Ishikawa (cell line): Measurements from ENCODE around the gene CEP104.

ENCODE experiments used
- CEBPB ChIP-seq: IDR thresholded peaks from 2 replicates; pipeline ENCODE4 v1.6.1; 2012
- EGR1 ChIP-seq: IDR thresholded peaks from 2 replicates; pipeline ENCODE4 v1.6.1; 2012
- EP300 ChIP-seq: IDR thresholded peaks from 2 replicates; pipeline ENCODE4 v1.6.1; 2012; ENCODE audit warnings: borderline replicate concordance
- RAD21 ChIP-seq: IDR thresholded peaks from 2 replicates; pipeline ENCODE4 v1.6.1; 2012; ENCODE audit warnings: low read depth
- TAF1 ChIP-seq: IDR thresholded peaks from 2 replicates; pipeline ENCODE4 v1.6.1; 2012; ENCODE audit warnings: low read depth, mild to moderate bottlenecking
- TEAD4 ChIP-seq: IDR thresholded peaks from 2 replicates; pipeline ENCODE4 v1.6.1; 2012
- YY1 ChIP-seq: IDR thresholded peaks from 2 replicates; pipeline ENCODE4 v1.6.1; 2012; ENCODE audit warnings: low read depth
- TF ChIP-seq, protein P1 (sequence below): IDR thresholded peaks from 2 replicates; pipeline ENCODE4 v1.6.1; 2012

DNA sequence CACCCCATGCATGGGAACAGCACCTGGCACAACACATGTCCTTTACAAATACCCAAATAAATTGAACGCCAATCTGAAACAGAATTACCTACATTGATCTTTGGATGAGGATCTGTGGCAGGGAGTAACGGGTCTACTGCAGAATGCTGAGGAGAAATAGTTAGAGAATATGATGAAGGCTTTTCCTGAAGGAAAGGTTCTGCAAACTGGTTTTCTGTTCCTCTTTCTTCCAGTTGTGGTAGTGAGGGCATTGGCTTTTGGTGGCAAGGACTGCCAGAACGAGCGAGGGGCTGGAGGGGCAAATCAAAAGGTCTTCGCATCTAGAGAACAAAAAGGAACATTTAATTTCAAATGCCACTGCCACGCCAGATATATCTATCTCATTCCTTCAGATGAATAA, 19.8 kb downstream of the CEP104 start:
- no peak for TF ChIP-seq EGR1
- TF ChIP-seq, protein P1, sequence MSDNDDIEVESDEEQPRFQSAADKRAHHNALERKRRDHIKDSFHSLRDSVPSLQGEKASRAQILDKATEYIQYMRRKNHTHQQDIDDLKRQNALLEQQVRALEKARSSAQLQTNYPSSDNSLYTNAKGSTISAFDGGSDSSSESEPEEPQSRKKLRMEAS, result no peak
- TF ChIP-seq TAF1, result no peak
- no peak for TF ChIP-seq YY1
- no peak for TF ChIP-seq CEBPB
- TF ChIP-seq TEAD4, result no peak
- no peak for TF ChIP-seq RAD21
- TF ChIP-seq EP300, result no peak
